NCI-H1105 (cell line): Measurements from ENCODE around the gene CNKSR3.

ENCODE experiments used
- DNase-seq: peaks from one replicate; lab custom pipeline; 2025; lab: John Stamatoyannopoulos, UW

Gene CNKSR3

GRCh38 chr6:154382740-154383139 lies 127.7 kb downstream of the CNKSR3 start:
- DNase-seq, result no peak

DNA sequence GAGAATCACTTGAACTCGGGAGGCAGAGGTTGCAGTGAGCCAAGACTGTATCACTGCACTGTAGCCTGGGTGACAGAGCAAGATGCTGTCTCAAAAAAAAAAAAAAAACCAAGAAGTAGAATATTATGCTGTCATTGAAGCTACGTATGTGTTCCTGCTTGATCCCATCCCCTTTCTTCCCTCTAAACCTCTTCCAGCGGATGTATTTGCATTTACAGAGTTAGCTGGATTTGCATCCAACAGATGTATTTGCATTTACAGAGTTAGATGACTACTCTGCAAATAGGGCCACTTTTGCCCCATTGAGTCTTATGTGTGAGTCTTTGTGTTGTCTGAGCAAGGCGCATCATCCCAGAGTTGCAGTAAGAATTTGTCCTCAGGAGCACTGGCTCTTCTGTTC lies 128.9 kb downstream of the CNKSR3 start:
- DNase-seq, result no peak

GRCh38 chr6:154380741-154381140 lies 129.7 kb downstream of the CNKSR3 start:
- DNase-seq, result no peak

GRCh38 chr6:154379585-154379984 lies 130.9 kb downstream of the CNKSR3 start:
- no peak for DNase-seq

GRCh38 chr6:154378518-154378917 lies 132.0 kb downstream of the CNKSR3 start:
- no peak for DNase-seq

GRCh38 chr6:154377726-154378125 lies 132.8 kb downstream of the CNKSR3 start:
- DNase-seq, result no peak

- DNase-seq, result no peak
Observed at GRCh38 chr6:154373971-154374370, 136.5 kb downstream of the CNKSR3 start.

DNA sequence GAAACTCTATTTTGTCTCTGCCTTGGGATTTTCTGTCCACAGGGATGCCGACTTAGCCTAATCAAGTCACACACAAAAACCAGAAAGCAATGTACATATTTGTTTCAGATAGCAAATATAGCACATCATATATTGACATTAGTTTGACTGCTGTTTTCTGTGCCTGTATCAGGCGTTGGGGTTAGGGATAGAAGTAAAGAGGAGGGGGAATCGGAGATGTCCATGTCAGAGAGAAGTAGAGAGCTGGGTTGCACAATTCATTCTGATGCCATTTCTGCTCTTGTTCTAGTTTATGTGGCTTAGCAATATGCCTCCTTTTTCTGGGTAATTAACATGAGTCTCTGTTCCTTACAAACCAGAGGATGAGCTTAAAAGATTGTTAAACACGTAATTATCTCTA lies 139.2 kb downstream of the CNKSR3 start:
- DNase-seq, result no peak

DNA sequence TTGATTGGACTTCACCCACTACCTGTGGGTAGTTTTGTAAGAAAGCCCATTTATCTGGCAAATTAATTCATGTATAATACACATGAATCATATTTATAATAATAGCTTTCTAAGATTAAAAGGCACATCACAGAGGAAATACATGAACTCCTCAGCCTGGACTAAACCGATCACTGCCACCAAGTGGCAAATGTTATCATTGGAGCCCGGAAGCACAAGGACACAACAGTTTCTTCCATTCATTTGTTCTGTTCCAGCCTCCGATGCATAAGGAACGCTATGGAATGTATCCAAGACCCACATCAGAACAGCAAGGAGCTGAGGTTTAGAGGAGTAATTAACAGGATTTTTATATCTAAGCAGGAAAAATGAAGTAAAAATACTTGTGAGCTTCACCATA lies 139.9 kb downstream of the CNKSR3 start:
- no peak for DNase-seq

- DNase-seq, result no peak
Observed at GRCh38 chr6:154367839-154368695, 142.4 kb downstream of the CNKSR3 start.

DNA sequence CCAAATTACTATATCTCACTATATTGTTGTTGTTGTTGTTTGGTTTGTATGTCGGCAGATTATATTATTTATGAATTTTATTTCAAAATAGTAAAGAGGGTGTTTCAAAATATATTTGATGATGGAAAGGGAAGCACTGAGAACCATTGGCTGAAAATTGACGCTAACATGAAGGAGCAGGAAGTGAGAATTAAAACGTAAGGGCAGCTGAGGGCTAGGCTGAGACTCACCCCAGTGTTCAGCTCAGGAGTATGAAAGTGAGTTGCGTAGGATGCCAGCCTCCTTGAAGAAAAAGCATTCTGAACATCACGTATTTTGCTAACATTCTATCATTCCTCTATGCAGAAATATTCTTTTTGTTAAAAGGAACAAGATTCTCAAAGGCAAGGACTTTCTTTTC lies 143.1 kb downstream of the CNKSR3 start:
- no peak for DNase-seq

GRCh38 chr6:154363821-154364220 lies 146.7 kb downstream of the CNKSR3 start:
- no peak for DNase-seq

DNA sequence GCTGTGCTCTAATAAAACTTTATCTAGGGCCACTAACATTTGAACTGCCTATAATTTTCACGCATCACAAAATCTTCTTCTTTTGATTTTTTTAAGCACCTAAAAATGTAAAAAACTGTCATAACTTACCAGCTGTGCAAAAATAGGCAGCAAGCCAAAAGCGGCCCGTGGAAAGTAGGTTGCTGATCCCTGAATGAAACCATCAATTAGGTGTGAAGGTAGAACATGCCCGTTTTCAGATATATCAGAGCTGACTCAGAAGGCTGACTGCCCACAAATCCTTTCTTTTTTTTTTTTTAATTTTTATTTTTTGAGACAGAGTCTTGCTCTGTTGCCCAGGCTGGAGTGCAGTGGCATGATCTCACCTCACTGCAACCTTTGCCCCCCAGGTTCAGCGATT lies 149.0 kb downstream of the CNKSR3 start:
- no peak for DNase-seq

GRCh38 chr6:154360476-154360875 lies 150.0 kb downstream of the CNKSR3 start:
- no peak for DNase-seq

DNA sequence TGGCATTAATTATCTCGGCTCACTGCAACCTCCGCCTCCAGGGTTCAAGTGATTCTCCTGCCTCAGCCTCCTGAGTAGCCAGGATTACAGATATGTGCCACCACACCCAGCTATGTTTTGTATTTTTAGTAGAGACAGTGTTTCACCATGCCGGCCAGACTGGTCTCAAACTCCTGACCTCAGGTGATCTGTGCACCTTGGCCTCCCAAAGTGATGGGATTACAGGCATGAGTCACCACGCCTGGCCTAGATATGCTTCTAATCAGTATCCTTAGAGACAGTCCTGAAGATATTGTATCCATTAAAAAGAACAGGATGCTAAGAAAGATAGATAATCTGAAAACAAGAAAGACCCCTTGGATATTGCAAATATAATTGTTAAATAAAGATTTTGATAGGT lies 150.8 kb downstream of the CNKSR3 start:
- no peak for DNase-seq

GRCh38 chr6:154359161-154359574 lies 151.3 kb downstream of the CNKSR3 start:
- no peak for DNase-seq

DNA sequence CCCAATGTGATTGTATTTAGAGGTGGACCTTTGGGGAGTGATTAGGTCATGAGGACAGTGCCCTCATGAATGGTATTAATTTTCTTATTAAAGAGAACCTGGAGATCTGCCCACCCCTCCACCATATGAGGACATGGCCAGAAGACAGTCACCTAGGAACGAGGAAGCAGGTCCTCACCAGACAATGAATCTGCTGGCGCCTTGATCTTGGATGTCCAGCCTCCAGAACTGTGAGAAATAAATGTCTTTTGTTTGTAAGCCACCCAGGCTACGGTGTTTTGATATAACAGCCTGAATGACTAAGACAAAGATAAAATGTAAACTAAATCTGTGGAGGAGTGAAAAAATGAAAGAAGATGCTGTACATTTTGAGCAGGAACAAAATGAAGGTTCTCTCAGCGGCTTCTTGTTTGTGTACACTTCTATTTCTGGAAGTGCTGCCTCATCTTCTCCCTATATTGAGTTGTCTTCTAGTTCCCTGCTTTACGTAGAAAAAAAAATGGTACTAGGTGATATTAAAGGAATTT lies 152.4 kb downstream of the CNKSR3 start:
- no peak for DNase-seq

DNA sequence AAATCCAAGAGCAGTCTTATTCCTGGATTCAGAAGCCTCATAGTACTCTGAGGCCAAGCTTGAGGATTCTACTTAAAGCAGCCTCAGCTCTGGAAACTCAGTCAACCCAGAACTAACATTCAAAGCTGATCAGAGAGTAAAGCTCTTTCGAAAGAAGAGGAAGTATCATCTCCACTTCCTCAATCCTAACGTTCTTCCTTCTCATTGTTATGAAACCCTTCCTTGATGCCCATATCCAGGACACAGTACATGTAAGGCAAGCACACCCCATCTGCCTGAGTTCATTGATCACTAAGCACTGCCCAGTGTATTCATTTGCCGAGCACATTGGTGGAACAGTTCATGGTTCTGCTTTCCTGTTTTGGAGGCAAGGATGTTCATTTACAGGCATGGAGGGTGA lies 153.8 kb downstream of the CNKSR3 start, which contains the start of gene IPCEF1:
Gene IPCEF1, minus strand, starts transcription at position 114 of the 400 bp plus-strand sequence. CDS start 90,856 bp downstream, outside the sequence.
- DNase-seq, result no peak

GRCh38 chr6:154356113-154356512 lies 154.4 kb downstream of the CNKSR3 start:
- DNase-seq, result no peak

GRCh38 chr6:154354265-154354777 lies 156.2 kb downstream of the CNKSR3 start:
- no peak for DNase-seq

DNA sequence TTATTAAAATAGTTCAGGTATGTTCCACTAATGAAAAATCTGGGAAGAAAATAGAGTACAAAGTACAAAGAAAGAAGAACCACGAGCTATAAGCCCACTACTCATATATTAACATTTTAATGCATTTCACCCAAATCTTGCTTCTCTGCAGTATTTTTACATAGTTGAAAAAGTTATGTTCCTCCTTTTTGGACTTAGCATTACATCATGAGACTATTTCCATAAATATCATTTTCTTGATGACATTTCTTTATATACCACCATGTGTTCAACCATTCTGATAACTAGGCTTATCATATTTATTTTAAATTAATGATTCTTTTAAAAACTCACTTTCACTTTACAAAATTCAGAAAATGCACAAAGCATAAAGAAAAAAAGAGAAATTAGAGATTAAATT lies 156.9 kb downstream of the CNKSR3 start:
- DNase-seq, result no peak

DNA sequence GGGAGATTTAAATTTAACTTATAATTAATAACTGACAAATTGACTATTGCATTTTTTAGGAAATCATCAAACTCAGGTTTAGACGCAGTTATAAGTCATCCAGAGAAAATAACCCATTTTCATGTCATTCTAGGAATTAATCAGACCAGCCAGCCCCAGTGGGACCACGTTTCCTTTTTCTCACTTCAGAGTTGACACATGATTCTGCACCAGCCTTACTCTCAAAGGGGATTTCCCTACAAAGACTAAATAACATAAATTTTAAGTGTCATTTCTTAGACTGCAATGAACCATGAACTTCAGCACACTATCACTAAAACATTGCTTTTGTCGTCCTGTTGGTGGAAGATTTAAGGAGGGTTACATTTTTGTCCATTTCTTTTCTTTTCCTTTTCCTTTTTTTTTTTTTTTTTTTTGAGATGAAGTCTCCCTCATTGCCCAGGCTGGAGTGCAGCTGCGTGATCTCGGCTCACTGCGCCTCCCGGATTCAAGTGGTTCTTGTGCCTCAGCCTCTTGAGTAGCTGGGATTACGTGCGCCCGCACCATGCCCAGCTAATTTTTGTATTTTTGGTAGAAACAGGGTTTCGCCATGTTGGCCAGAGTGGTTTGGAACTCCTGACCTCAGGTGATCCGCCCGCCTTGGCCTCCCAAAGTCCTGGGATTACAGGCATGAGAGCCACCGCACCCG lies 157.4 kb downstream of the CNKSR3 start:
- DNase-seq, result no peak

DNA sequence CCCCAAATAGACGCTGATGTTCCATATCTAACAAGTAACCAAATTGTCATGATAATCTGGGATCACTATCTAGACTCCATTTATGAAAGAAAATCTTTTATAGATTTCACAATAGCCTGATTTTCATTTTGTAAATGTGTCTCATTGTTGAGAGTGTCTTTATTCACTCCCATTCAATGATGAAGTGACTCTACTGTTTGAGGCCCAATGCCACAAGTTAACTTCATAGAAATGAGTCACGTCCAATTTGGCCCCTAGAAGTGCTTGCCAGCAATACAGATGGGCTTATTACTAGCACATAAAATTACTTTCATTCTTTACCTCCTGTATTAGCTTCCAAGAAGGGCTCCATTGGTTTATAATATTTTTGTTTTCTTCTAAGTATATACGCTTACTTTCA lies 160.2 kb downstream of the CNKSR3 start:
- DNase-seq, result no peak
